K562 (cell line): ENCODE results near the gene TRPC4. TPM values are rescaled to one million over a fixed set of nuclear protein-coding genes. Genes with fewer than 3 reads are reported as not detected.

Experiments used
- ATAC-seq: fragments of 200-7000 bp; cut with Tn5 transposase; 3 replicates; pipeline ENCODE4 v1.9.1; 2020; ENCODE audit warnings: moderate library complexity
- BruUV-seq: library from RNA; stranded (reverse); fragments of 400-500 nt; replicated peaks from 2 replicates; lab custom pipeline; 2021; lab: Mats Ljungman, UMichigan
- CTCF ChIA-PET: fragments of 300-600 bp; formaldehyde crosslinking; extraction: SDS; loops from one replicate; lab custom pipeline; 2021; ENCODE audit warnings: low intra/inter-chr PET ratio; lab: Yijun Ruan, JAX
- POLR2A ChIA-PET: fragments of 300-600, 350-650 bp; sonication (Branson Sonifier 250); formaldehyde crosslinking; extraction: SDS; loops from one replicate; lab custom pipeline; 2021; ENCODE audit warnings: antibody characterized with exemption, inconsistent platforms; lab: Yijun Ruan, JAX
- DNase-seq, 4 experiments: peaks; one replicate each; pipeline versions ENCODE4 v3.0.0 to v3.0.0-alpha.2; 2011 to 2018; ENCODE audit warnings: low spot score in 3 of 4, mixed read lengths in 3 of 4; ENCODE audit errors: extremely low read depth in 1 of 4
- FAIRE-seq: peaks from 2 replicates; lab custom pipeline; 2011; peaks lifted over from hg19 to GRCh38; lab: Jason Lieb, UNC
- H2AFZ ChIP-seq: 2 replicates; pipeline ENCODE4 v1.6.0; 2011; ENCODE audit warnings: low read depth, low read length, control low read depth, inconsistent platforms
- H3K27ac ChIP-seq: fragments of 200-600 bp; 3 replicates; pipeline ENCODE4 v1.8.0; 2011; ENCODE audit warnings: low read depth, mild to moderate bottlenecking, control low read depth, inconsistent platforms, low read length, moderate library complexity, mixed read lengths; ENCODE audit errors: extremely low read depth
- H3K27me3 ChIP-seq, 2 experiments: fragments of 300-600 bp in 1 of 2; 2 replicates in 1 of 2; 3 replicates in 1 of 2; pipeline versions ENCODE4 v1.6.0 to v1.8.0; 2011; ENCODE audit warnings: inconsistent platforms in 2 of 2, low read length in 2 of 2, mild to moderate bottlenecking in 1 of 2, mixed read lengths in 1 of 2, moderate library complexity in 1 of 2; ENCODE audit not compliant: control insufficient read depth in 2 of 2, insufficient read depth in 2 of 2
- H3K36me3 ChIP-seq: fragments of 300-600 bp; 3 replicates; pipeline ENCODE4 v1.8.0; 2011; ENCODE audit warnings: mild to moderate bottlenecking, low read length, inconsistent platforms; ENCODE audit not compliant: control insufficient read depth, insufficient read depth
- H3K4me1 ChIP-seq, 2 experiments: fragments of 200-600 bp in 1 of 2; replicated peaks in 1 of 2; 2 replicates in 1 of 2; 3 replicates in 1 of 2; pipeline versions ENCODE4 v1.5.1 to v1.8.0; 2011; ENCODE audit warnings: inconsistent platforms in 2 of 2, low read length in 2 of 2, mild to moderate bottlenecking in 1 of 2, mixed read lengths in 1 of 2, moderate library complexity in 1 of 2; ENCODE audit not compliant: control insufficient read depth in 2 of 2, insufficient read depth in 2 of 2
- H3K4me2 ChIP-seq: 2 replicates; pipeline ENCODE4 v1.6.1; 2011; ENCODE audit warnings: low read length, control low read depth, inconsistent platforms, mixed read lengths; ENCODE audit not compliant: insufficient read depth
- H3K4me3 ChIP-seq: fragments of 200-600 bp; sonication (generic), shearing (Covaris generic); 2 replicates; pipeline ENCODE4 v1.5.1; 2016; ENCODE audit warnings: control low read depth, inconsistent platforms
- H3K79me2 ChIP-seq: fragments of 200-600 bp; 3 replicates; pipeline ENCODE4 v1.8.0; 2011; ENCODE audit warnings: low read length, inconsistent platforms; ENCODE audit not compliant: control insufficient read depth, insufficient read depth
- H3K9ac ChIP-seq, 2 experiments: 2 replicates each; pipeline versions ENCODE4 v1.6.0 to v1.6.1; 2011; ENCODE audit warnings: low read depth in 2 of 2, low read length in 2 of 2, control low read depth in 1 of 2, inconsistent platforms in 1 of 2, mild to moderate bottlenecking in 1 of 2, mixed read lengths in 1 of 2; ENCODE audit not compliant: insufficient read depth in 1 of 2
- H3K9me1 ChIP-seq: one replicate; pipeline ENCODE4 v1.6.0; 2011; ENCODE audit warnings: inconsistent platforms, mild to moderate bottlenecking, low read length, moderate library complexity; ENCODE audit not compliant: control insufficient read depth, insufficient read depth
- H3K9me3 ChIP-seq: replicated peaks from 2 replicates; pipeline ENCODE4 v1.5.1; 2011; ENCODE audit warnings: low read depth, low read length, inconsistent platforms; ENCODE audit not compliant: control insufficient read depth, insufficient read depth
- H4K20me1 ChIP-seq: replicated peaks from 2 replicates; pipeline ENCODE4 v1.6.1; 2011; ENCODE audit warnings: low read length, inconsistent platforms, mixed read lengths; ENCODE audit not compliant: control insufficient read depth, insufficient read depth
- AFF1 ChIP-seq, 2 experiments: fragments of 450-650 bp; IDR thresholded peaks; 2 replicates each; pipeline ENCODE4 v1.6.1; 2018; ENCODE audit warnings: mild to moderate bottlenecking in 2 of 2, low read depth in 1 of 2; ENCODE audit not compliant: partially characterized antibody in 2 of 2
- ATF3 ChIP-seq, 2 experiments: fragments of 450-650 bp in 1 of 2; sonication (generic) in 1 of 2; formaldehyde crosslinking in 1 of 2; IDR thresholded peaks in 1 of 2; conservative IDR thresholded peaks in 1 of 2; 2 replicates each; pipeline versions ENCODE4 v1.6.1 to v1.8.1; 2016 to 2023; ENCODE audit warnings: mild to moderate bottlenecking in 2 of 2, moderate library complexity in 2 of 2, inconsistent platforms in 1 of 2, missing genetic modification reagents in 1 of 2
- CCAR2 ChIP-seq: fragments of 200-400 bp; formaldehyde crosslinking; IDR thresholded peaks from 2 replicates; pipeline ENCODE4 v1.6.1; 2017; ENCODE audit warnings: mild to moderate bottlenecking, low read depth, low read length
- NKRF ChIP-seq: fragments of 450-650 bp; IDR thresholded peaks from 2 replicates; pipeline ENCODE4 v1.6.1; 2016; ENCODE audit warnings: borderline replicate concordance
- TRIM24 ChIP-seq, 2 experiments: fragments of 450-650 bp; IDR thresholded peaks; 2 replicates each; pipeline ENCODE4 v1.6.1; 2016
- ZKSCAN8 ChIP-seq: fragments of 200-800 bp; sonication (Bioruptor generic); IDR thresholded peaks from 2 replicates; pipeline ENCODE4 v1.6.1; 2016; ENCODE audit warnings: missing genetic modification characterization, missing compliant biosample characterization
- WGBS: fragments of 100-300 bp; shearing (Covaris generic); methylation state at CpG from one replicate; pipeline ENCODE4 v1.1.6; 2016; ENCODE audit warnings: low coverage, mixed read lengths; ENCODE audit not compliant: insufficient coverage; ENCODE audit errors: missing lambda C conversion rate; 5-methylcytosine and 5-hydroxymethylcytosine counted together
- in situ Hi-C: fragments of 300-500 bp; cut with MboI; formaldehyde crosslinking; loops from 4 replicates; pipeline ENCODE4 v1.15.0; 2018; ENCODE audit warnings: inconsistent platforms, mixed read lengths
- intact Hi-C: fragments of 100-400 bp; cut with micrococcal nuclease; formaldehyde crosslinking; loops from 2 replicates; pipeline ENCODE4 v1.14.2; 2022
- polyA plus RNA-seq, 8 experiments: library from polyadenylated mRNA; depleted of rRNA in 4 of 8; stranded (reverse) in 5 of 8; unstranded in 3 of 8; fragments of >200 nt; fragmentation: Nextera tagmentation in 2 of 8; fragmentation: Illumina TruSeq in 1 of 8; extraction: Ambion mirVana in 2 of 8; extraction: Trizol in 1 of 8; gene quantifications; 2 replicates each; pipeline versions ENCODE4 v1.2.1 to v1.2.3, GENCODE V29; 2011 to 2014; ENCODE audit warnings: inconsistent platforms in 1 of 8, missing spikeins in 1 of 8
- total RNA-seq, 7 experiments: library from RNA; depleted of rRNA in 6 of 7; stranded (reverse); fragments of >200 nt in 6 of 7; fragmentation: Illumina TruSeq in 2 of 7; extraction: Trizol in 2 of 7; gene quantifications; 2 replicates each; pipeline versions ENCODE4 v1.2.1 to v1.2.3, GENCODE V29; 2011 to 2021; ENCODE audit warnings: low replicate concordance in 1 of 7

TRPC4 gene
- total and polyA plus RNA-seq, 9 of the 15 experiments (the other 6 are each of a cell fraction or from before 2014, with no cell fraction given), result 0.03 to 0.04 TPM; not detected in 7

- no peak overlapping the region for H3K27ac ChIP-seq
- no peaks in the 10 kb centered on the region for H3K9me3 ChIP-seq
- intact Hi-C loops, result no loop called here
- peaks cover 0 to 5% of the 10 kb centered on the region in 2 experiments; a peak in 3 of 5 replicates for H3K4me1 ChIP-seq
- no peaks in the 10 kb centered on the region for H4K20me1 ChIP-seq
- H3K27me3 ChIP-seq, result no peaks in the 10 kb centered on the region
- WGBS, result 10% methylated on average over 2 of the region's 2 CpGs
- no peak for ATAC-seq
- CTCF ChIA-PET, result no interaction called here
- no peak overlapping the region for H3K4me2 ChIP-seq
- peak; percentile 28; the same call in 1 of the 2 replicates for TF ChIP-seq ATF3 (IDR thresholded peaks at IDR 0.05)
- no peak for TF ChIP-seq ATF3 (CRISPR knock-in tag; conservative IDR thresholded peaks at IDR 0.05)
- no peak for TF ChIP-seq CCAR2
- TF ChIP-seq, all 486 proteins: peak for 1
- Histone ChIP-seq H3K9ac (no peak overlapping the region), H3K9me1 (no peaks in the 10 kb centered on the region), H3K36me3 (no peaks in the 10 kb centered on the region), H3K79me2 (no peaks in the 10 kb centered on the region), H3K4me3 (no peak overlapping the region), H2AFZ (no peak overlapping the region)
- no peak for DNase-seq
- in situ Hi-C loops, result no loop called here
- no TSS peak for BruUV-seq
- no peak for FAIRE-seq
- POLR2A ChIA-PET, result no interaction called here
These were observed 45.3 kb upstream of the TRPC4 start for GRCh38 chr13:37914781-37915391.

GRCh38 chr13:37910790-37911189, 41.2 kb upstream of the TRPC4 start:
- Histone ChIP-seq H3K27ac (peak overlapping the region; percentile 62; the same call in 2 of the 3 replicates), H3K79me2 (no peaks in the 10 kb centered on the region), H3K27me3 (no peaks in the 10 kb centered on the region), H3K4me1 (peaks cover 0 to 5% of the 10 kb centered on the region in 2 experiments; a peak in 2 of 5 replicates), H3K4me2 (0 out of 2 replicates have a peak overlapping the region, but pooled peaks have one; percentile 6), H3K4me3 (no peak overlapping the region), H3K9me3 (no peaks in the 10 kb centered on the region), H3K9me1 (no peaks in the 10 kb centered on the region), H3K9ac (no peak overlapping the region), H4K20me1 (no peaks in the 10 kb centered on the region), H3K36me3 (no peaks in the 10 kb centered on the region), H2AFZ (peak overlapping the region; percentile 87)
- intact Hi-C loops (no loop called here), in situ Hi-C loops (no loop called here)
- FAIRE-seq (peak; percentile 51), DNase-seq (peak in 3 of 4 experiments; percentile 5 to 45 (median 40)), ATAC-seq (peak; percentile 90)
- ChIA-PET POLR2A (interaction anchor here (1.1 kb wide), 1 partner anchor 26 kb away, joined by 3 read pairs; no protein-coding TSS in a partner anchor), CTCF (no interaction called here)
- no TSS peak for BruUV-seq
- 0% methylated on average over 1 of the region's 1 CpG for WGBS
- TF ChIP-seq AFF1 (IDR thresholded peaks at IDR 0.05; ENCODE audit: low read depth in 1 of 2, partially characterized antibody in 2 of 2), result peak in 1 of 2 experiments; percentile 83
- no peak for TF ChIP-seq NKRF
- TF ChIP-seq TRIM24 (IDR thresholded peaks at IDR 0.05), result peak in 1 of 2 experiments; percentile 30; a peak in 1 of 4 replicates
- TF ChIP-seq ZKSCAN8 (CRISPR knock-in tag), result no peak
